Body of pancreas (tissue), 4 donors: ENCODE measurements around the gene SRGAP1. TPM values are rescaled to one million over a fixed set of nuclear protein-coding genes. Genes with fewer than 3 reads are reported as not detected.

ENCODE experiments used
- ATAC-seq: fragments of 150-250 bp; one replicate; pipeline ENCODE4 v1.9.1; 2016
- DNase-seq, 4 donors: peaks; one replicate each; pipeline ENCODE4 v3.0.0-alpha.2; 2019
- H3K27ac ChIP-seq, 4 donors: fragments of 200-600 bp; sonication (generic); 1 replicate in 3 of 4; 2 replicates in 1 of 4; pipeline versions ENCODE4 v1.5.1 to v1.6.1; 2016 to 2019; ENCODE audit warnings: mild to moderate bottlenecking in 1 of 4, mixed read lengths in 1 of 4, moderate library complexity in 1 of 4
- H3K27me3 ChIP-seq, 2 donors: fragments of 200-600 bp; sonication (generic); one replicate each; pipeline ENCODE4 v1.6.0; 2016; ENCODE audit warnings: mild to moderate bottlenecking in 1 of 2
- H3K36me3 ChIP-seq, 2 donors: fragments of 200-600 bp; sonication (generic); replicated peaks in 1 of 2; 2 replicates each; pipeline ENCODE4 v1.5.1; 2016; ENCODE audit warnings: low read depth in 2 of 2; ENCODE audit not compliant: insufficient read depth in 1 of 2
- H3K4me1 ChIP-seq: fragments of 200-600 bp; sonication (generic); one replicate; pipeline ENCODE4 v1.6.0; 2016
- H3K4me3 ChIP-seq, 2 donors: fragments of 200-600 bp; sonication (generic); 1 replicate in 1 of 2; 2 replicates in 1 of 2; pipeline ENCODE4 v1.5.1; 2016 to 2019
- H3K9me3 ChIP-seq, 3 donors: fragments of 200-600 bp; sonication (generic); 1 replicate in 2 of 3; 2 replicates in 1 of 3; pipeline ENCODE4 v1.5.1; 2016
- POLR2A ChIP-seq, 3 donors: fragments of 450-650 bp; IDR thresholded peaks; one replicate each; pipeline ENCODE4 v1.6.1; 2016; ENCODE audit warnings: antibody characterized with exemption in 3 of 3, mild to moderate bottlenecking in 2 of 3
- WGBS, 2 donors: methylation state at CpG; one replicate each; pipeline ENCODE4 v1.1.5; 2017; 5-methylcytosine and 5-hydroxymethylcytosine counted together
- intact Hi-C: fragments of 100-400 bp; cut with DNase I; formaldehyde crosslinking; loops from one replicate; pipeline ENCODE4 v1.15.1; 2023
- total RNA-seq, 2 donors: library from RNA; depleted of rRNA; stranded (reverse); fragments of >200 nt; gene quantifications; one replicate each; pipeline ENCODE4 v1.1.0, GENCODE V29; 2016
- TF ChIP-seq, protein P1 (sequence below), 7 experiments: fragments of 450-650 bp in 4 of 7; fragments of 200-600 bp in 3 of 7; sonication (generic) in 3 of 7; IDR thresholded peaks; one replicate each; pipeline ENCODE4 v1.5.1; 2016 to 2019; ENCODE audit warnings: antibody characterized with exemption in 7 of 7

SRGAP1 gene
- total RNA-seq, 2 donors from 2014 or later, result 8.8 to 14.8 TPM

DNA sequence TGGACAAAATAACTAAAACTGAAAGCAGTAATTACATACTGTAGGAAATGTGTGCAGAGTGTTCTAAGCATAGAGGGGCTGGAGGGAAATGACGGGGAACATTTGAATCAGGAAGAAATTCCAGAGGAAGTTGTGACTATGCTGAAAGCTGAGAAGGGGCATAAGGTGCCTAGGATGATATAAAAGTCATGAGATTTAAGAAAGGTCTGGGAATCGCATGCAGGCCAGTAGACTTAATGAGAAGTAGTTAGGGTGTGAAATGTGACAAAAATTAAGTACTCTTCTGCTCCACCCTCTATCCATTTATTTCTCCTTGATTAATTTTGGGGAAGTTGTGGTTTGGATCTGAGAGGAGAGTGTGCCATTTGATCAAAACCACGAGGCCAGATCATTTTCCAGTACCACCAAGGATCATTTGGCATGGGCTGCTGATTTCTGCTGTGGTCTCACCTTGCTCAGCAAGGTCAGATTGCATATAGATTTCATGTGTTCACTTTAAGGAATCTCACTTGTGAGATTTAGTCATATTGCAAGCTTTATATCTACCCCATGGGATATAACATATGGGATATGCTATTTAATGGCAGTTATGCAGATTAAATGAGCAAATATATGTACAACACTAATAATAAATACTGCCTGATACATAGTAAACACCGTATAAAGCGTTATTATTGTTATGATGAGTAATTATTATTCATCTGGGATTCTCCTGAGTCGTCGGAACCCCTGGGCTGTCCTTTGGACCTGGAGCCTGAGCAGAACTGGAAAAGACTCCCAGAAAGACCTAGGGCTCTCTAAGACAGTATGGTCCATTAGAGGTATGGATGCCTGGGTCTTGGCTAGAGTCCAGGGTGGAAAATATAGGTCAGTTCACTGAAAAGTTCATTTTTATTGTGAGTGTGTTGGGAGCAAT, 72.3 kb downstream of the SRGAP1 start:
- Histone ChIP-seq H3K27me3 (no peaks in the 10 kb centered on the region), H3K4me1 (peaks cover 60% of the 10 kb centered on the region), H3K27ac (peak overlapping the region in 3 of 4 donors; percentile 52 to 75 (median 62)), H3K36me3 (no peaks in the 10 kb centered on the region), H3K9me3 (no peaks in the 10 kb centered on the region), H3K4me3 (no peak overlapping the region)
- ATAC-seq (no peak), DNase-seq (no peak)
- TF ChIP-seq POLR2A (IDR thresholded peaks at IDR 0.05), result no peak
- TF ChIP-seq, protein P1, sequence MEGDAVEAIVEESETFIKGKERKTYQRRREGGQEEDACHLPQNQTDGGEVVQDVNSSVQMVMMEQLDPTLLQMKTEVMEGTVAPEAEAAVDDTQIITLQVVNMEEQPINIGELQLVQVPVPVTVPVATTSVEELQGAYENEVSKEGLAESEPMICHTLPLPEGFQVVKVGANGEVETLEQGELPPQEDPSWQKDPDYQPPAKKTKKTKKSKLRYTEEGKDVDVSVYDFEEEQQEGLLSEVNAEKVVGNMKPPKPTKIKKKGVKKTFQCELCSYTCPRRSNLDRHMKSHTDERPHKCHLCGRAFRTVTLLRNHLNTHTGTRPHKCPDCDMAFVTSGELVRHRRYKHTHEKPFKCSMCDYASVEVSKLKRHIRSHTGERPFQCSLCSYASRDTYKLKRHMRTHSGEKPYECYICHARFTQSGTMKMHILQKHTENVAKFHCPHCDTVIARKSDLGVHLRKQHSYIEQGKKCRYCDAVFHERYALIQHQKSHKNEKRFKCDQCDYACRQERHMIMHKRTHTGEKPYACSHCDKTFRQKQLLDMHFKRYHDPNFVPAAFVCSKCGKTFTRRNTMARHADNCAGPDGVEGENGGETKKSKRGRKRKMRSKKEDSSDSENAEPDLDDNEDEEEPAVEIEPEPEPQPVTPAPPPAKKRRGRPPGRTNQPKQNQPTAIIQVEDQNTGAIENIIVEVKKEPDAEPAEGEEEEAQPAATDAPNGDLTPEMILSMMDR (IDR thresholded peaks at IDR 0.05), result no peak
- WGBS, 2 donors, result 77 to 80% methylated on average over 7 of the region's 7 CpGs
- intact Hi-C loops, result no loop called here

DNA sequence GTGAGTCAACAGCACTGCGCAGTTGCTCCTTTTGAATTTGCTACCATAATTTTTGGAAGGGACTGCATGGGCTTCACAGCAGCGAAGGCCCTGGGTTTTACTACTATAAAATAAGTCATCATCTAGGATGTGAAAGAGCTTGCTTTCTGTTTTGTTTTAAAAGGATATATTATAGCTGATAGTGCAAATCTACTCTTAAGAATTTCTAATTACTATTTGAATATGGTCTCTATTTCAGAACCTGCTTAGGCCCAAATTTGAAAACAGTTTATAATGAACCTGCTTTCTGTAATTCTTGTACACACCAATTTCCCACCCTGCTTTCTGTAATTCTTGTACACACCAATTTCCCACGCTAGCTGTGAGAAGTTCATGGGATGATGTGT, 73.0 kb downstream of the SRGAP1 start:
- Histone ChIP-seq H3K27me3 (no peaks in the 10 kb centered on the region), H3K4me3 (no peak overlapping the region), H3K4me1 (peaks cover 60% of the 10 kb centered on the region), H3K27ac (peak overlapping the region in 3 of 4 donors; percentile 31 to 75 (median 62)), H3K36me3 (no peaks in the 10 kb centered on the region), H3K9me3 (no peaks in the 10 kb centered on the region)
- WGBS, 2 donors, result 89 to 95% methylated on average over 3 of the region's 3 CpGs
- intact Hi-C loops, result no loop called here
- no peak for DNase-seq
- no peak for ATAC-seq
- no peak for TF ChIP-seq POLR2A (IDR thresholded peaks at IDR 0.05)

DNA sequence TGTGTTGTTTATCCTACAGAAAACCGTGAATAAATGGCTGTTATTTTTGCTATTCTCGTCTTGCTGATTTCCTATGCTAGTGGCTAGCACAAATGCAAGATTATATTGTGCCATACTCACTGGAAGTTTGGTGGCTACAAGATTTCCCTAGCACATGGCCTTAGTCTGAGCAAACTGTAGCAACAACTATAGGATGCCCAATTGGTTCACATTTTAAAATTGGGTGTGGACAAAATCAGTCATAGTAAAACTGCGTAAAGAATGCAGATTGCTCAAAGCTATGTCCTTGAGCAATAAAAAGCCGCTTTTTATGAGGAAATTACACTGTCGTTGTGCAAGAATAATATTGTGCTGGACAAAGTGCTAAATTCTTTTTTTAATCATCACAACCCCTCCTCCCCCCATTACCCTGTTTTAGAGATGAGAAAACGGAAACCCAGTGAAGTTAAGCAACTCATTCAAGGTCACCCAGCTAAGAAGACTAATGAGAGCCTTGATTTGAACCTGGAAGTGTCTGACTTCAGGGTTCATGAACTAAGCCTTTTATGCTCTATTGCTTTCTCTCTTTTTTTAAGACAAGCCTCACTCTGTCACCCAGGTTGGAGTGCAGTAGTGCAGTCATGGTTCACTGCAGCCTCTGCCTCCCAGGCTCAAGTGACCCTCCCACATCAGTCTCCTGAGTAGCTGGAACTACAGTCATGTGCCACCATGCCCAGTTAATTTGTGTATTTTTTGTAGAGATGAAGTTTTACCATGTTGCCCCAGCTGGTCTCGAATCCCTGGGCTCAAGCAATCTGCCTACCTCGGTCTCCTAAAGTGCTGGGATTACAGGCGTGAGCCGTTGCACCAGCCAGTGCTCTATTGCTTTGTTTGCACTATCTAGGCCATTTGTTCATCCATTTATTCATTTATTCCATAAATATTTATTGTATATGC, 73.6 kb downstream of the SRGAP1 start:
- no peak overlapping the region for H3K4me3 ChIP-seq

DNA sequence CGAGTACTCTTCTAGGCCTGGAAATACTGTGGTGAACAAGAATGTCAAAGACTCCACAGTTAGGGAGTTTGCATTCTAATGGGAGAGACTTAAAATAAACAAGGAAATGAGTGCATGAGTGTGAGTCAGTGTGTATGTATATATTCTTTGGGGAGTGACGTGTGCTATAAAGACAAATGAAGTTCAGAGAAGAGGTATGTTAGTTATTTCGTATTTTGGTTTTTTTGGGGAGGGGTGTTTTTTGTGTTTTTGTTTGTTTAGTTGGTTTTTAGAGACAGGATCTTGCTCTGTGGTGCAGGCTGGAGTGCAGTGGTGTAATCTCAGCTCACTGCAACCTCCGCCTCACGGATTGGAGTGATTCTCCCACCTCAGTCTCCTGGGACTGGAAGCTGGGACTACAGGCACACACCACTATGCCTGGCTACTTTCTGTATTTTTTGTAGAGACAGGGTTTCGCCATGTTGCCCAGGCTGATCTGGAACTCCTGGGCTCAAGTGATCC, 74.3 kb downstream of the SRGAP1 start:
- intact Hi-C loops, result no loop called here
- H3K36me3 ChIP-seq, result no peaks in the 10 kb centered on the region
- TF ChIP-seq POLR2A (IDR thresholded peaks at IDR 0.05), result no peak
- TF ChIP-seq, protein P1 (IDR thresholded peaks at IDR 0.05), result no peak
- H3K9me3 ChIP-seq, result no peaks in the 10 kb centered on the region
- ATAC-seq, result no peak
- no peak overlapping the region for H3K4me3 ChIP-seq
- peaks cover 59% of the 10 kb centered on the region for H3K4me1 ChIP-seq
- no peak for DNase-seq
- WGBS, 2 donors, result 82 to 88% methylated on average over 6 of the region's 6 CpGs
- peak overlapping the region; percentile 31 to 75 (median 51) for H3K27ac ChIP-seq
- no peaks in the 10 kb centered on the region for H3K27me3 ChIP-seq

More for the DNA sequence above, 73.6 kb downstream of the SRGAP1 start:
- peak in 1 of 4 donors; percentile 54 for DNase-seq
- WGBS, 2 donors, result 63 to 70% methylated on average over 10 of the region's 10 CpGs
- TF ChIP-seq POLR2A (IDR thresholded peaks at IDR 0.05), result no peak
- TF ChIP-seq, protein P1 (IDR thresholded peaks at IDR 0.05), result no peak
- Histone ChIP-seq H3K9me3 (no peaks in the 10 kb centered on the region), H3K4me1 (peaks cover 60% of the 10 kb centered on the region), H3K36me3 (no peaks in the 10 kb centered on the region), H3K27me3 (no peaks in the 10 kb centered on the region), H3K27ac (peak overlapping the region; percentile 31 to 75 (median 51))
- ATAC-seq, result peak; percentile 73
- intact Hi-C loops, result no loop called here

DNA sequence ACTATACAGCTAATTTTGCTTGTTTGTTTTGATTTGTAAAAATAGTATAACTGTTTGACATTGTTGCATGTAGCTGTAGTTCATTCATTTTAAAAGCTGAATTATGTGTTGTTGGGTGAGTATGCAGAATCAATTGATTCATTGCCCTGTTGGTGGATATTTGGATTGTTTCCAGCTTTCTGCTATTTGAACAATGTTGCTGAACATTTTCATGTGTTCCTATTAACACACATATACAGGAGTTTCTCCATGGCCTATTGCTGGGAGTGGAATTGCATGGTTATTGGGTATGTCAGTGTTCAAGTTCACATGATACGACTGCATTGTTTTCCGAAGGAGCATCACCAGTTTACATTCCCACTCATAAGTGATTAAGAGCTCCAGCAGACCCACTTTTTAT, 75.3 kb downstream of the SRGAP1 start:
- 92 to 97% methylated on average over 2 of the region's 2 CpGs for WGBS, 2 donors
- Histone ChIP-seq H3K27ac (no peak overlapping the region), H3K4me3 (no peak overlapping the region), H3K4me1 (peaks cover 50% of the 10 kb centered on the region), H3K36me3 (no peaks in the 10 kb centered on the region), H3K9me3 (no peaks in the 10 kb centered on the region), H3K27me3 (no peaks in the 10 kb centered on the region)
- TF ChIP-seq, protein P1 (IDR thresholded peaks at IDR 0.05), result no peak
- no peak for TF ChIP-seq POLR2A (IDR thresholded peaks at IDR 0.05)
- ATAC-seq (no peak), DNase-seq (no peak)
- intact Hi-C loops, result no loop called here
